GM23338 (cell line): Measurements from ENCODE around the gene LCE1F.

Experiments
- CREB1 ChIP-seq: fragments of 250-450 bp; sonication (Bioruptor Pico); IDR thresholded peaks from 2 replicates; pipeline ENCODE4 v1.5.0; 2020; ENCODE audit warnings: low read depth, mild to moderate bottlenecking, moderate library complexity
- ETS1 ChIP-seq: IDR thresholded peaks from 2 replicates; pipeline ENCODE4 v1.6.1; 2016; ENCODE audit warnings: antibody characterized with exemption
- EZH2 ChIP-seq: fragments of 200-600 bp; sonication (generic); IDR thresholded peaks from one replicate; pipeline ENCODE4 v1.8.0; 2017; ENCODE audit warnings: antibody characterized with exemption, mild to moderate bottlenecking, low read depth; ENCODE audit not compliant: unreplicated experiment
- EZH2phosphoT487 ChIP-seq: fragments of 200-600 bp; sonication (generic); IDR thresholded peaks from one replicate; pipeline ENCODE4 v1.8.1; 2018; ENCODE audit warnings: antibody characterized with exemption; ENCODE audit not compliant: unreplicated experiment
- JUNB ChIP-seq: IDR thresholded peaks from one replicate; pipeline ENCODE4 v1.6.1; 2016; ENCODE audit warnings: antibody characterized with exemption; ENCODE audit not compliant: unreplicated experiment
- NANOG ChIP-seq: IDR thresholded peaks from 2 replicates; pipeline ENCODE4 v1.6.1; 2016; ENCODE audit warnings: antibody characterized with exemption, borderline replicate concordance
- POLR2AphosphoS5 ChIP-seq: IDR thresholded peaks from 2 replicates; pipeline ENCODE4 v1.6.1; 2016; ENCODE audit warnings: antibody characterized with exemption, low read depth
- REST ChIP-seq: IDR thresholded peaks from one replicate; pipeline ENCODE4 v1.6.1; 2018; ENCODE audit warnings: antibody characterized with exemption; ENCODE audit not compliant: unreplicated experiment
- STAT1 ChIP-seq: IDR thresholded peaks from one replicate; pipeline ENCODE4 v1.6.1; 2016; ENCODE audit warnings: antibody characterized with exemption; ENCODE audit not compliant: unreplicated experiment
- ZNF114 ChIP-seq: fragments of 250-450 bp; sonication (Bioruptor Pico); IDR thresholded peaks from 2 replicates; pipeline ENCODE4 v1.5.0; 2020; ENCODE audit warnings: mild to moderate bottlenecking, moderate library complexity
- ZNF331 ChIP-seq: fragments of 250-450 bp; sonication (Bioruptor Pico); IDR thresholded peaks from 2 replicates; pipeline ENCODE4 v1.5.0; 2020; ENCODE audit warnings: low read depth, mild to moderate bottlenecking, moderate library complexity
- TF ChIP-seq, protein P1 (sequence below), 2 experiments: fragments of 200-600 bp in 1 of 2; sonication (generic) in 1 of 2; conservative IDR thresholded peaks; 2 replicates each; pipeline versions ENCODE4 v1.5.1 to v1.6.1; 2016 to 2017; ENCODE audit warnings: antibody characterized with exemption in 2 of 2, low read depth in 2 of 2, mild to moderate bottlenecking in 2 of 2, moderate library complexity in 1 of 2
- TF ChIP-seq, protein P2 (sequence below): fragments of 250-450 bp; sonication (Bioruptor Pico); IDR thresholded peaks from 2 replicates; pipeline ENCODE4 v1.5.0; 2020; ENCODE audit warnings: mild to moderate bottlenecking, moderate library complexity

DNA sequence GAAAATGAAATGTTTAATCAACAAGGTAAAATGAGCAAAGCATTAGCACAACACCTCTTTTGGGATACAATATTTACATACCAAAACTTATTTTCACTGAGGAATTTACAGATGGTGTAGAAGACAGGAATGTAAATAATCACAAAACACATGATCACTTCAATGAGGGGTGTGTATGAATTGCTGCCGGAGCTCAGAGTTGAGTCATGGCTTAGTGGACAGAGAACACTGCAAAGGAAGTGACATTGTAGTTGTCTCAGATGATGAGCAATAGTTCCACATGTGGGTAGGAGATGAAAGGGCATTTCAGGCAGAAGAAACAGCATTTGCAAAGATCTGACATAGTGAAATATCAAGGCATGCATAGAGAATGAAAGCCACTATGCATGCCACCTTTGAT is 22.7 kb upstream of the LCE1F start:
- TF ChIP-seq, protein P1, sequence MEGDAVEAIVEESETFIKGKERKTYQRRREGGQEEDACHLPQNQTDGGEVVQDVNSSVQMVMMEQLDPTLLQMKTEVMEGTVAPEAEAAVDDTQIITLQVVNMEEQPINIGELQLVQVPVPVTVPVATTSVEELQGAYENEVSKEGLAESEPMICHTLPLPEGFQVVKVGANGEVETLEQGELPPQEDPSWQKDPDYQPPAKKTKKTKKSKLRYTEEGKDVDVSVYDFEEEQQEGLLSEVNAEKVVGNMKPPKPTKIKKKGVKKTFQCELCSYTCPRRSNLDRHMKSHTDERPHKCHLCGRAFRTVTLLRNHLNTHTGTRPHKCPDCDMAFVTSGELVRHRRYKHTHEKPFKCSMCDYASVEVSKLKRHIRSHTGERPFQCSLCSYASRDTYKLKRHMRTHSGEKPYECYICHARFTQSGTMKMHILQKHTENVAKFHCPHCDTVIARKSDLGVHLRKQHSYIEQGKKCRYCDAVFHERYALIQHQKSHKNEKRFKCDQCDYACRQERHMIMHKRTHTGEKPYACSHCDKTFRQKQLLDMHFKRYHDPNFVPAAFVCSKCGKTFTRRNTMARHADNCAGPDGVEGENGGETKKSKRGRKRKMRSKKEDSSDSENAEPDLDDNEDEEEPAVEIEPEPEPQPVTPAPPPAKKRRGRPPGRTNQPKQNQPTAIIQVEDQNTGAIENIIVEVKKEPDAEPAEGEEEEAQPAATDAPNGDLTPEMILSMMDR (conservative IDR thresholded peaks at IDR 0.05; ENCODE audit: low read depth in 2 of 2), result no peak
- TF ChIP-seq POLR2AphosphoS5, result no peak
- no peak for TF ChIP-seq CREB1 (CRISPR knock-in tag)
- no peak for TF ChIP-seq ETS1
- TF ChIP-seq EZH2phosphoT487, result no peak
- no peak for TF ChIP-seq REST
- no peak for TF ChIP-seq EZH2
- no peak for TF ChIP-seq JUNB
- no peak for TF ChIP-seq STAT1
- TF ChIP-seq, protein P2, sequence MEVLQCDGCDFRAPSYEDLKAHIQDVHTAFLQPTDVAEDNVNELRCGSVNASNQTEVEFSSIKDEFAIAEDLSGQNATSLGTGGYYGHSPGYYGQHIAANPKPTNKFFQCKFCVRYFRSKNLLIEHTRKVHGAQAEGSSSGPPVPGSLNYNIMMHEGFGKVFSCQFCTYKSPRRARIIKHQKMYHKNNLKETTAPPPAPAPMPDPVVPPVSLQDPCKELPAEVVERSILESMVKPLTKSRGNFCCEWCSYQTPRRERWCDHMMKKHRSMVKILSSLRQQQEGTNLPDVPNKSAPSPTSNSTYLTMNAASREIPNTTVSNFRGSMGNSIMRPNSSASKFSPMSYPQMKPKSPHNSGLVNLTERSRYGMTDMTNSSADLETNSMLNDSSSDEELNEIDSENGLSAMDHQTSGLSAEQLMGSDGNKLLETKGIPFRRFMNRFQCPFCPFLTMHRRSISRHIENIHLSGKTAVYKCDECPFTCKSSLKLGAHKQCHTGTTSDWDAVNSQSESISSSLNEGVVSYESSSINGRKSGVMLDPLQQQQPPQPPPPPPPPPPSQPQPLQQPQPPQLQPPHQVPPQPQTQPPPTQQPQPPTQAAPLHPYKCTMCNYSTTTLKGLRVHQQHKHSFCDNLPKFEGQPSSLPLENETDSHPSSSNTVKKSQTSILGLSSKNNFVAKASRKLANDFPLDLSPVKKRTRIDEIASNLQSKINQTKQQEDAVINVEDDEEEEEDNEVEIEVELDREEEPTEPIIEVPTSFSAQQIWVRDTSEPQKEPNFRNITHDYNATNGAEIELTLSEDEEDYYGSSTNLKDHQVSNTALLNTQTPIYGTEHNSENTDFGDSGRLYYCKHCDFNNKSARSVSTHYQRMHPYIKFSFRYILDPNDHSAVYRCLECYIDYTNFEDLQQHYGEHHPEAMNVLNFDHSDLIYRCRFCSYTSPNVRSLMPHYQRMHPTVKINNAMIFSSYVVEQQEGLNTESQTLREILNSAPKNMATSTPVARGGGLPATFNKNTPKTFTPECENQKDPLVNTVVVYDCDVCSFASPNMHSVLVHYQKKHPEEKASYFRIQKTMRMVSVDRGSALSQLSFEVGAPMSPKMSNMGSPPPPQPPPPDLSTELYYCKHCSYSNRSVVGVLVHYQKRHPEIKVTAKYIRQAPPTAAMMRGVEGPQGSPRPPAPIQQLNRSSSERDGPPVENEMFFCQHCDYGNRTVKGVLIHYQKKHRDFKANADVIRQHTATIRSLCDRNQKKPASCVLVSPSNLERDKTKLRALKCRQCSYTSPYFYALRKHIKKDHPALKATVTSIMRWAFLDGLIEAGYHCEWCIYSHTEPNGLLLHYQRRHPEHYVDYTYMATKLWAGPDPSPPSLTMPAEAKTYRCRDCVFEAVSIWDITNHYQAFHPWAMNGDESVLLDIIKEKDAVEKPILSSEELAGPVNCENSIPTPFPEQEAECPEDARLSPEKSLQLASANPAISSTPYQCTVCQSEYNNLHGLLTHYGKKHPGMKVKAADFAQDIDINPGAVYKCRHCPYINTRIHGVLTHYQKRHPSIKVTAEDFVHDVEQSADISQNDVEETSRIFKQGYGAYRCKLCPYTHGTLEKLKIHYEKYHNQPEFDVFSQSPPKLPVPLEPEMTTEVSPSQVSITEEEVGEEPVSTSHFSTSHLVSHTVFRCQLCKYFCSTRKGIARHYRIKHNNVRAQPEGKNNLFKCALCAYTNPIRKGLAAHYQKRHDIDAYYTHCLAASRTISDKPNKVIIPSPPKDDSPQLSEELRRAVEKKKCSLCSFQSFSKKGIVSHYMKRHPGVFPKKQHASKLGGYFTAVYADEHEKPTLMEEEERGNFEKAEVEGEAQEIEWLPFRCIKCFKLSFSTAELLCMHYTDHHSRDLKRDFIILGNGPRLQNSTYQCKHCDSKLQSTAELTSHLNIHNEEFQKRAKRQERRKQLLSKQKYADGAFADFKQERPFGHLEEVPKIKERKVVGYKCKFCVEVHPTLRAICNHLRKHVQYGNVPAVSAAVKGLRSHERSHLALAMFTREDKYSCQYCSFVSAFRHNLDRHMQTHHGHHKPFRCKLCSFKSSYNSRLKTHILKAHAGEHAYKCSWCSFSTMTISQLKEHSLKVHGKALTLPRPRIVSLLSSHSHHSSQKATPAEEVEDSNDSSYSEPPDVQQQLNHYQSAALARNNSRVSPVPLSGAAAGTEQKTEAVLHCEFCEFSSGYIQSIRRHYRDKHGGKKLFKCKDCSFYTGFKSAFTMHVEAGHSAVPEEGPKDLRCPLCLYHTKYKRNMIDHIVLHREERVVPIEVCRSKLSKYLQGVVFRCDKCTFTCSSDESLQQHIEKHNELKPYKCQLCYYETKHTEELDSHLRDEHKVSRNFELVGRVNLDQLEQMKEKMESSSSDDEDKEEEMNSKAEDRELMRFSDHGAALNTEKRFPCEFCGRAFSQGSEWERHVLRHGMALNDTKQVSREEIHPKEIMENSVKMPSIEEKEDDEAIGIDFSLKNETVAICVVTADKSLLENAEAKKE (CRISPR knock-in tag), result no peak
- TF ChIP-seq ZNF331 (CRISPR knock-in tag), result no peak
- TF ChIP-seq NANOG, result no peak
- no peak for TF ChIP-seq ZNF114 (CRISPR knock-in tag)
